ENCODE data around the gene SPRY1.

- TF ChIP-seq POLR2A (IDR thresholded peaks at IDR 0.05; ENCODE audit: low read length), result no peak
- TF ChIP-seq GATA1 (IDR thresholded peaks at IDR 0.05; ENCODE audit: low read depth, low read length), result no peak
Observed at GRCh38 chr4:123415576-123415975, 19.0 kb downstream of the SPRY1 start.

All from erythroblast (primary cell).